Measurements from ENCODE around the gene SMAD7. TPM values are rescaled to one million over a fixed set of nuclear protein-coding genes. Genes with fewer than 3 reads are reported as not detected.

The SMAD7 gene
- total and polyA plus RNA-seq, 10 of the 15 experiments (the other 5 are each of a cell fraction or from before 2014, with no cell fraction given), result 1.3 to 22.5 (median 8.0) TPM

DNA sequence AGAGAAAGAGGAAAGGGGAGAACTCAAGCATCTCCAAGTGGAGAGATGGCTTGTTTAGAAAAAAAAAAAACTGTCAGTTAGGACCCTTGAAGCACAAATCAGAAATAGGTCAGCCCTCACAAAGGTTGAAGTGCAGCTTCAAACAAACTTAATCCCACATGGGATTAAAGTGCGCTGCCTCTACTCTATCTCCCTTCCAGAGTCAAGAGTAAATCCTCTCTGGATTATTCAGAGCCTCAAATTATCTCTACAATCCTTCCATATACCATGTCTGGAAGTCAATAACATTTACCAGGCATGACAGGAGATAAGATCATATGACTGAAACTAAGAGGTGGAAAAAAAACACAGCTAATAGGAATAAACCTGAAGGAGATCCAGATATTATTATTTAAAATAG, 69.8 kb downstream of the SMAD7 start (continued):
- TF ChIP-seq, protein P1, sequence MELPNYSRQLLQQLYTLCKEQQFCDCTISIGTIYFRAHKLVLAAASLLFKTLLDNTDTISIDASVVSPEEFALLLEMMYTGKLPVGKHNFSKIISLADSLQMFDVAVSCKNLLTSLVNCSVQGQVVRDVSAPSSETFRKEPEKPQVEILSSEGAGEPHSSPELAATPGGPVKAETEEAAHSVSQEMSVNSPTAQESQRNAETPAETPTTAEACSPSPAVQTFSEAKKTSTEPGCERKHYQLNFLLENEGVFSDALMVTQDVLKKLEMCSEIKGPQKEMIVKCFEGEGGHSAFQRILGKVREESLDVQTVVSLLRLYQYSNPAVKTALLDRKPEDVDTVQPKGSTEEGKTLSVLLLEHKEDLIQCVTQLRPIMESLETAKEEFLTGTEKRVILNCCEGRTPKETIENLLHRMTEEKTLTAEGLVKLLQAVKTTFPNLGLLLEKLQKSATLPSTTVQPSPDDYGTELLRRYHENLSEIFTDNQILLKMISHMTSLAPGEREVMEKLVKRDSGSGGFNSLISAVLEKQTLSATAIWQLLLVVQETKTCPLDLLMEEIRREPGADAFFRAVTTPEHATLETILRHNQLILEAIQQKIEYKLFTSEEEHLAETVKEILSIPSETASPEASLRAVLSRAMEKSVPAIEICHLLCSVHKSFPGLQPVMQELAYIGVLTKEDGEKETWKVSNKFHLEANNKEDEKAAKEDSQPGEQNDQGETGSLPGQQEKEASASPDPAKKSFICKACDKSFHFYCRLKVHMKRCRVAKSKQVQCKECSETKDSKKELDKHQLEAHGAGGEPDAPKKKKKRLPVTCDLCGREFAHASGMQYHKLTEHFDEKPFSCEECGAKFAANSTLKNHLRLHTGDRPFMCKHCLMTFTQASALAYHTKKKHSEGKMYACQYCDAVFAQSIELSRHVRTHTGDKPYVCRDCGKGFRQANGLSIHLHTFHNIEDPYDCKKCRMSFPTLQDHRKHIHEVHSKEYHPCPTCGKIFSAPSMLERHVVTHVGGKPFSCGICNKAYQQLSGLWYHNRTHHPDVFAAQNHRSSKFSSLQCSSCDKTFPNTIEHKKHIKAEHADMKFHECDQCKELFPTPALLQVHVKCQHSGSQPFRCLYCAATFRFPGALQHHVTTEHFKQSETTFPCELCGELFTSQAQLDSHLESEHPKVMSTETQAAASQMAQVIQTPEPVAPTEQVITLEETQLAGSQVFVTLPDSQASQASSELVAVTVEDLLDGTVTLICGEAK (IDR thresholded peaks at IDR 0.05; ENCODE audit: borderline replicate concordance), result no peak

DNA sequence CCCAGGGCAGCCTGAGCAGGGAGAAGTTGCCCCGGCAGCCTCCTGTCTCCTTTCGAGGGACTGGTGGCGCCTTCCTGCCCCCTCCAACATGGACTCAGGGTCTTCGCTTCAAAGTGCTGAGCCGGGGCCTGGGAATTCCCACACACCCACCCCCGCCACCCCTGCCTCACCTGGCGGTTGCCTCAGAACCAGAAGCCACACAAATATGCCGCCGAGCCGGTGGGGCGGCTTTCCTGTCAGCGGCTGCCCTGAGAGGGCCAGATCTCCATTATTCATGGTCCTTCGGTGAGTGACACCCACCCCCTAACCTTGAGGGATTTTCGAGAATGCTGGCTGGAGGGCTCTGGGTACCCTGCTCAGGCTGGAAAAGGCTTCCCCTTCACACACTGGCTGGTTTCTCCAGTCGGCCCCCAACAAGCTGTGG, 71.7 kb downstream of the SMAD7 start:
- Histone ChIP-seq H4K20me1 (ENCODE audit: control insufficient read depth, insufficient read depth) (no peaks in the 10 kb centered on the region), H3K27me3 (replicated peaks in 1 of 2; ENCODE audit: control insufficient read depth in 2 of 2, insufficient read depth in 2 of 2, low read length in 1 of 2) (no peaks in the 10 kb centered on the region), H3K4me2 (ENCODE audit: control insufficient read depth, insufficient read depth) (no peak overlapping the region), H2AFZ (ENCODE audit: control insufficient read depth, low read depth, low read length) (no peak overlapping the region), H3K9me3 (replicated peaks; ENCODE audit: control insufficient read depth, insufficient read depth, low read length) (no peaks in the 10 kb centered on the region), H3K36me3 (ENCODE audit: control insufficient read depth in 2 of 2, insufficient read depth in 2 of 2, low read length in 1 of 2) (no peaks in the 10 kb centered on the region), H3K4me1 (ENCODE audit: control insufficient read depth, insufficient read depth, low read length) (no peaks in the 10 kb centered on the region), H3K27ac (ENCODE audit: control insufficient read depth, insufficient read depth) (no peak overlapping the region), H3K79me2 (ENCODE audit: control insufficient read depth, insufficient read depth, low read length) (no peaks in the 10 kb centered on the region), H3K9ac (ENCODE audit: control insufficient read depth, insufficient read depth, low read length) (no peak overlapping the region), H3K4me3 (no peak overlapping the region)
- 82% methylated on average over 15 of the region's 15 CpGs for WGBS (ENCODE audit: insufficient coverage, insufficient replicate concordance, low lambda C conversion rate, missing lambda C conversion rate)
- FAIRE-seq (no peak), ATAC-seq (no peak), DNase-seq (ENCODE audit: low read depth, low spot score) (no peak)
- RAD21 ChIA-PET (ENCODE audit: unreplicated experiment), result interaction anchor here (0.8 kb wide), 1 partner anchor 102 kb away, joined by 3 read pairs; no protein-coding TSS in a partner anchor
- BruUV-seq (replicated peaks), result no TSS peak
- POLR2A ChIA-PET, result no interaction called here
- CTCF ChIA-PET, result no interaction called here
- intact Hi-C loops (cut with micrococcal nuclease; ENCODE audit: unreplicated experiment), result no loop called here
- SMC1A ChIA-PET (ENCODE audit: uncharacterized antibody, unreplicated experiment), result interaction anchor here (1.0 to 2.2 kb wide), 2 partner anchors 16 to 66 kb away, joined by 3 to 5 read pairs; no protein-coding TSS in a partner anchor
- in situ Hi-C loops (cut with MboI), result no loop called here
- TF ChIP-seq, protein P2, sequence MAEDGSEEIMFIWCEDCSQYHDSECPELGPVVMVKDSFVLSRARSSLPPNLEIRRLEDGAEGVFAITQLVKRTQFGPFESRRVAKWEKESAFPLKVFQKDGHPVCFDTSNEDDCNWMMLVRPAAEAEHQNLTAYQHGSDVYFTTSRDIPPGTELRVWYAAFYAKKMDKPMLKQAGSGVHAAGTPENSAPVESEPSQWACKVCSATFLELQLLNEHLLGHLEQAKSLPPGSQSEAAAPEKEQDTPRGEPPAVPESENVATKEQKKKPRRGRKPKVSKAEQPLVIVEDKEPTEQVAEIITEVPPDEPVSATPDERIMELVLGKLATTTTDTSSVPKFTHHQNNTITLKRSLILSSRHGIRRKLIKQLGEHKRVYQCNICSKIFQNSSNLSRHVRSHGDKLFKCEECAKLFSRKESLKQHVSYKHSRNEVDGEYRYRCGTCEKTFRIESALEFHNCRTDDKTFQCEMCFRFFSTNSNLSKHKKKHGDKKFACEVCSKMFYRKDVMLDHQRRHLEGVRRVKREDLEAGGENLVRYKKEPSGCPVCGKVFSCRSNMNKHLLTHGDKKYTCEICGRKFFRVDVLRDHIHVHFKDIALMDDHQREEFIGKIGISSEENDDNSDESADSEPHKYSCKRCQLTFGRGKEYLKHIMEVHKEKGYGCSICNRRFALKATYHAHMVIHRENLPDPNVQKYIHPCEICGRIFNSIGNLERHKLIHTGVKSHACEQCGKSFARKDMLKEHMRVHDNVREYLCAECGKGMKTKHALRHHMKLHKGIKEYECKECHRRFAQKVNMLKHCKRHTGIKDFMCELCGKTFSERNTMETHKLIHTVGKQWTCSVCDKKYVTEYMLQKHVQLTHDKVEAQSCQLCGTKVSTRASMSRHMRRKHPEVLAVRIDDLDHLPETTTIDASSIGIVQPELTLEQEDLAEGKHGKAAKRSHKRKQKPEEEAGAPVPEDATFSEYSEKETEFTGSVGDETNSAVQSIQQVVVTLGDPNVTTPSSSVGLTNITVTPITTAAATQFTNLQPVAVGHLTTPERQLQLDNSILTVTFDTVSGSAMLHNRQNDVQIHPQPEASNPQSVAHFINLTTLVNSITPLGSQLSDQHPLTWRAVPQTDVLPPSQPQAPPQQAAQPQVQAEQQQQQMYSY (CRISPR knock-in tag; IDR thresholded peaks at IDR 0.05), result no peak
- no peak for TF ChIP-seq MEF2B (IDR thresholded peaks at IDR 0.05; ENCODE audit: partially characterized antibody, poor library complexity, severe bottlenecking)
- TF ChIP-seq, protein P3, sequence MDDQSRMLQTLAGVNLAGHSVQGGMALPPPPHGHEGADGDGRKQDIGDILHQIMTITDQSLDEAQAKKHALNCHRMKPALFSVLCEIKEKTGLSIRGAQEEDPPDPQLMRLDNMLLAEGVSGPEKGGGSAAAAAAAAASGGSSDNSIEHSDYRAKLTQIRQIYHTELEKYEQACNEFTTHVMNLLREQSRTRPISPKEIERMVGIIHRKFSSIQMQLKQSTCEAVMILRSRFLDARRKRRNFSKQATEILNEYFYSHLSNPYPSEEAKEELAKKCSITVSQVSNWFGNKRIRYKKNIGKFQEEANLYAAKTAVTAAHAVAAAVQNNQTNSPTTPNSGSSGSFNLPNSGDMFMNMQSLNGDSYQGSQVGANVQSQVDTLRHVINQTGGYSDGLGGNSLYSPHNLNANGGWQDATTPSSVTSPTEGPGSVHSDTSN (IDR thresholded peaks at IDR 0.05; ENCODE audit: insufficient replicate concordance, low read depth, low read length), result no peak
- no peak for TF ChIP-seq STAT1 (conservative IDR thresholded peaks at IDR 0.05)
- no peak for TF ChIP-seq IKZF2 (IDR thresholded peaks at IDR 0.05)
- TF ChIP-seq EED (IDR thresholded peaks at IDR 0.05; ENCODE audit: low read depth), result no peak
- TF ChIP-seq ZZZ3 (IDR thresholded peaks at IDR 0.05; ENCODE audit: control insufficient read depth, insufficient read length, low read depth), result no peak
- TF ChIP-seq, protein P4, sequence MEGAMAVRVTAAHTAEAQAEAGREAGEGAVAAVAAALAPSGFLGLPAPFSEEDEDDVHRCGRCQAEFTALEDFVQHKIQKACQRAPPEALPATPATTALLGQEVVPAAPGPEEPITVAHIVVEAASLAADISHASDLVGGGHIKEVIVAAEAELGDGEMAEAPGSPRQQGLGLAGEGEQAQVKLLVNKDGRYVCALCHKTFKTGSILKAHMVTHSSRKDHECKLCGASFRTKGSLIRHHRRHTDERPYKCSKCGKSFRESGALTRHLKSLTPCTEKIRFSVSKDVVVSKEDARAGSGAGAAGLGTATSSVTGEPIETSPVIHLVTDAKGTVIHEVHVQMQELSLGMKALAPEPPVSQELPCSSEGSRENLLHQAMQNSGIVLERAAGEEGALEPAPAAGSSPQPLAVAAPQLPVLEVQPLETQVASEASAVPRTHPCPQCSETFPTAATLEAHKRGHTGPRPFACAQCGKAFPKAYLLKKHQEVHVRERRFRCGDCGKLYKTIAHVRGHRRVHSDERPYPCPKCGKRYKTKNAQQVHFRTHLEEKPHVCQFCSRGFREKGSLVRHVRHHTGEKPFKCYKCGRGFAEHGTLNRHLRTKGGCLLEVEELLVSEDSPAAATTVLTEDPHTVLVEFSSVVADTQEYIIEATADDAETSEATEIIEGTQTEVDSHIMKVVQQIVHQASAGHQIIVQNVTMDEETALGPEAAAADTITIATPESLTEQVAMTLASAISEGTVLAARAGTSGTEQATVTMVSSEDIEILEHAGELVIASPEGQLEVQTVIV (IDR thresholded peaks at IDR 0.05; ENCODE audit: borderline replicate concordance, partially characterized antibody), result no peak
- TF ChIP-seq EZH2 (IDR thresholded peaks at IDR 0.05; ENCODE audit: borderline replicate concordance, control insufficient read depth, low read depth, low read length), result no peak
